Measurements from ENCODE around the gene THOP1. TPM values are rescaled to one million over a fixed set of nuclear protein-coding genes. Genes with fewer than 3 reads are reported as not detected.

Gene THOP1
- total RNA-seq, 1 experiment from 2014 or later: 143 TPM

DNA sequence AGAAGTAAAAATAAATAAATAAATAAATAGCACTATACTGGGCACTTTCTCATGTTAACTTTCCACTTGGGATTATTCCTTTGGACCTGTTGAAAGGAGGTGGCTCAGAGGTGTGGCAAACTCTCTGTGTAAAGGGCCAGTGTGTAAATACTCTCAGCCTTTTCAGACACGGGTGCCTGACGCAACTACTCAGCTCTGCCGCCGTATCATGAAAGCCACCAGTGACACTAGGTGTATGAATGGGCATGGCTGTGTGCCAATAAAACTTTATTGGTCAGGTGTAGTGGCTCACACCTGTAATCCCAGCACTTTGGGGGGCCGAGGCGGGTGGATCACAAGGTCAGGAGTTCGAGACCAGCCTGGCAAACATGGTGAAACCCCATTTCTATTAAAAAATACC is 25.3 kb upstream of the THOP1 start:
- Histone ChIP-seq H3K4me3 (ENCODE audit: low read depth in 2 of 2, low read length in 2 of 2) (no peak overlapping the region), H3K4me1 (ENCODE audit: control insufficient read depth, insufficient read depth, low read length) (no peaks in the 10 kb centered on the region), H3K9me3 (ENCODE audit: control insufficient read depth, insufficient read depth, low read depth, low read length) (no peaks in the 10 kb centered on the region), H3K36me3 (ENCODE audit: control insufficient read depth, insufficient read depth, low read length) (no peaks in the 10 kb centered on the region; the same call in 1 of the 2 replicates), H3K27ac (ENCODE audit: low read length) (no peak overlapping the region), H3K27me3 (ENCODE audit: control insufficient read depth, insufficient read depth, low read length) (no peaks in the 10 kb centered on the region)
- TF ChIP-seq, protein P1, sequence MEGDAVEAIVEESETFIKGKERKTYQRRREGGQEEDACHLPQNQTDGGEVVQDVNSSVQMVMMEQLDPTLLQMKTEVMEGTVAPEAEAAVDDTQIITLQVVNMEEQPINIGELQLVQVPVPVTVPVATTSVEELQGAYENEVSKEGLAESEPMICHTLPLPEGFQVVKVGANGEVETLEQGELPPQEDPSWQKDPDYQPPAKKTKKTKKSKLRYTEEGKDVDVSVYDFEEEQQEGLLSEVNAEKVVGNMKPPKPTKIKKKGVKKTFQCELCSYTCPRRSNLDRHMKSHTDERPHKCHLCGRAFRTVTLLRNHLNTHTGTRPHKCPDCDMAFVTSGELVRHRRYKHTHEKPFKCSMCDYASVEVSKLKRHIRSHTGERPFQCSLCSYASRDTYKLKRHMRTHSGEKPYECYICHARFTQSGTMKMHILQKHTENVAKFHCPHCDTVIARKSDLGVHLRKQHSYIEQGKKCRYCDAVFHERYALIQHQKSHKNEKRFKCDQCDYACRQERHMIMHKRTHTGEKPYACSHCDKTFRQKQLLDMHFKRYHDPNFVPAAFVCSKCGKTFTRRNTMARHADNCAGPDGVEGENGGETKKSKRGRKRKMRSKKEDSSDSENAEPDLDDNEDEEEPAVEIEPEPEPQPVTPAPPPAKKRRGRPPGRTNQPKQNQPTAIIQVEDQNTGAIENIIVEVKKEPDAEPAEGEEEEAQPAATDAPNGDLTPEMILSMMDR (IDR thresholded peaks at IDR 0.05): no peak
- TF ChIP-seq TCF7L2 (IDR thresholded peaks at IDR 0.05; ENCODE audit: low read depth, low read length) (no peak), SIN3A (IDR thresholded peaks at IDR 0.05; ENCODE audit: borderline replicate concordance, insufficient read depth, low read depth, low read length) (no peak), POLR2AphosphoS5 (IDR thresholded peaks at IDR 0.05; ENCODE audit: low read depth, low read length) (no peak)
- TF ChIP-seq, protein P2, sequence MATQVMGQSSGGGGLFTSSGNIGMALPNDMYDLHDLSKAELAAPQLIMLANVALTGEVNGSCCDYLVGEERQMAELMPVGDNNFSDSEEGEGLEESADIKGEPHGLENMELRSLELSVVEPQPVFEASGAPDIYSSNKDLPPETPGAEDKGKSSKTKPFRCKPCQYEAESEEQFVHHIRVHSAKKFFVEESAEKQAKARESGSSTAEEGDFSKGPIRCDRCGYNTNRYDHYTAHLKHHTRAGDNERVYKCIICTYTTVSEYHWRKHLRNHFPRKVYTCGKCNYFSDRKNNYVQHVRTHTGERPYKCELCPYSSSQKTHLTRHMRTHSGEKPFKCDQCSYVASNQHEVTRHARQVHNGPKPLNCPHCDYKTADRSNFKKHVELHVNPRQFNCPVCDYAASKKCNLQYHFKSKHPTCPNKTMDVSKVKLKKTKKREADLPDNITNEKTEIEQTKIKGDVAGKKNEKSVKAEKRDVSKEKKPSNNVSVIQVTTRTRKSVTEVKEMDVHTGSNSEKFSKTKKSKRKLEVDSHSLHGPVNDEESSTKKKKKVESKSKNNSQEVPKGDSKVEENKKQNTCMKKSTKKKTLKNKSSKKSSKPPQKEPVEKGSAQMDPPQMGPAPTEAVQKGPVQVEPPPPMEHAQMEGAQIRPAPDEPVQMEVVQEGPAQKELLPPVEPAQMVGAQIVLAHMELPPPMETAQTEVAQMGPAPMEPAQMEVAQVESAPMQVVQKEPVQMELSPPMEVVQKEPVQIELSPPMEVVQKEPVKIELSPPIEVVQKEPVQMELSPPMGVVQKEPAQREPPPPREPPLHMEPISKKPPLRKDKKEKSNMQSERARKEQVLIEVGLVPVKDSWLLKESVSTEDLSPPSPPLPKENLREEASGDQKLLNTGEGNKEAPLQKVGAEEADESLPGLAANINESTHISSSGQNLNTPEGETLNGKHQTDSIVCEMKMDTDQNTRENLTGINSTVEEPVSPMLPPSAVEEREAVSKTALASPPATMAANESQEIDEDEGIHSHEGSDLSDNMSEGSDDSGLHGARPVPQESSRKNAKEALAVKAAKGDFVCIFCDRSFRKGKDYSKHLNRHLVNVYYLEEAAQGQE (IDR thresholded peaks at IDR 0.05; ENCODE audit: insufficient read depth in 1 of 2, low read depth in 2 of 2, low read length in 1 of 2): no peak
- DNase-seq (ENCODE audit: low read depth, low spot score): no peak
- ChIA-PET CTCF (no interaction called here), POLR2A (no interaction called here)
- no peak for ATAC-seq
- BruUV-seq (replicated peaks): no TSS peak
- intact Hi-C loops (cut with micrococcal nuclease; ENCODE audit: unreplicated experiment) (no loop called here), in situ Hi-C loops (cut with HindIII; ENCODE audit: low pct_unique_long_range_greater_than_20kb, low sequenced_read_pairs) (no loop called here)

DNA sequence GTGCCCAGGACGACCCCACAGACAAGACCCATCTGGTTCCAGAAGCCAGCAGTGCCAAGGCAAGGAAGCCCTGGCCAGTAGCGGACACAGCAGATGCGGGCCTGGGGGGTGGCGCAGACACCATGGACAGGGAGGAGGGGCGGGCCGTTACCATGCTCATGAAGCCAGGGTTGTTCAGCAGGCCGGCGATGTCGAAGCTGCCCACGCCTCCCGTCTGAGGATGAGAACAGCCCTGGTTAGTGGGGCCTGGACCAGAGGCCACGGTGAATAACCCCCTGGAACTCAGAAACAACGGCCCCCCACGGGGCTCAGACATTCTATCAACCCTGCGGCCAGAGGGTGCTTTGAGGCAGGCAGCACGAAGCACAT is 24.0 kb upstream of the THOP1 start:
- intact Hi-C loops (cut with micrococcal nuclease; ENCODE audit: unreplicated experiment): no loop called here
- DNase-seq (ENCODE audit: low read depth, low spot score) (no peak), ATAC-seq (no peak)
- H3K27me3 ChIP-seq (ENCODE audit: control insufficient read depth, insufficient read depth, low read length): no peaks in the 10 kb centered on the region
- ChIA-PET POLR2A (no interaction called here), CTCF (no interaction called here)
- no peak overlapping the region for H3K4me3 ChIP-seq (ENCODE audit: low read depth in 2 of 2, low read length in 2 of 2)
- no peaks in the 10 kb centered on the region; the same call in 1 of the 2 replicates for H3K36me3 ChIP-seq (ENCODE audit: control insufficient read depth, insufficient read depth, low read length)
- H3K27ac ChIP-seq (ENCODE audit: low read length): no peak overlapping the region
- no peaks in the 10 kb centered on the region for H3K4me1 ChIP-seq (ENCODE audit: control insufficient read depth, insufficient read depth, low read length)
- BruUV-seq (replicated peaks): no TSS peak
- H3K9me3 ChIP-seq (ENCODE audit: control insufficient read depth, insufficient read depth, low read depth, low read length): no peaks in the 10 kb centered on the region
- in situ Hi-C loops (cut with HindIII; ENCODE audit: low pct_unique_long_range_greater_than_20kb, low sequenced_read_pairs): no loop called here
- TF ChIP-seq, protein P1 (IDR thresholded peaks at IDR 0.05): no peak
- TF ChIP-seq TCF7L2 (IDR thresholded peaks at IDR 0.05; ENCODE audit: low read depth, low read length) (no peak), POLR2AphosphoS5 (IDR thresholded peaks at IDR 0.05; ENCODE audit: low read depth, low read length) (no peak), SIN3A (IDR thresholded peaks at IDR 0.05; ENCODE audit: borderline replicate concordance, insufficient read depth, low read depth, low read length) (no peak)
- TF ChIP-seq, protein P2 (IDR thresholded peaks at IDR 0.05; ENCODE audit: insufficient read depth in 1 of 2, low read depth in 2 of 2, low read length in 1 of 2): no peak

Data from Panc1 (cell line).